ENCODE measurements around the gene SCAND1. TPM values are rescaled to one million over a fixed set of nuclear protein-coding genes. Genes with fewer than 3 reads are reported as not detected.

The SCAND1 gene
- total RNA-seq (2011; cell fraction: chromatin; rRNA removed; ENCODE audit: low replicate concordance), result 1.8 and 8.7 TPM in 2 replicates
- 21.3 and 27.3 TPM in 2 replicates for total RNA-seq (2011; cell fraction: nucleolus; rRNA removed)
- 9.3 and 10.3 TPM in 2 replicates for total RNA-seq (2011; cell fraction: nucleoplasm; rRNA removed)
- total RNA-seq (2014; rRNA removed) (94.0 and 111 TPM in 2 replicates), total RNA-seq (2014; rRNA removed; fragmentation: Illumina TruSeq; extraction: Trizol) (0.47 TPM in 1 of 2 replicates, not detected in the other), total RNA-seq (2015; rRNA removed; fragmentation: Illumina TruSeq; extraction: Trizol) (17.0 and 20.2 TPM in 2 replicates), total RNA-seq (2021) (74.2 and 80.8 TPM in 2 replicates), polyA plus RNA-seq (2011; rRNA removed) (5.8 and 7.5 TPM in 2 replicates), polyA plus RNA-seq (2014; fragmentation: Illumina TruSeq; extraction: Trizol) (1.2 and 13.9 TPM in 2 replicates), polyA plus RNA-seq (2014; fragmentation: Nextera tagmentation; extraction: Ambion mirVana) (under 1 TPM; 0.08 to 0.11 TPM), polyA plus RNA-seq (2014; rRNA removed) (46.5 and 51.2 TPM in 2 replicates), polyA minus RNA-seq (2011; rRNA and poly(A)+ RNA removed) (0.99 and 1.6 TPM in 2 replicates), Bru-seq, nascent RNA (percentile 56 among the genes with signal in this experiment), BruChase-seq, experiment 1, labeled RNA remaining after a 2-hour chase (percentile 48 among the genes with signal in this experiment), BruChase-seq, experiment 2, labeled RNA remaining after a 6-hour chase (percentile 52 among the genes with signal in this experiment)
- polyA plus RNA-seq (2011; cell fraction: cytosol; rRNA removed), result 17.0 and 80.2 TPM in 2 replicates
- 13.4 and 25.4 TPM in 2 replicates for polyA plus RNA-seq (2011; cell fraction: nucleus; rRNA removed)
- polyA plus RNA-seq (2012), result 25.0 and 56.6 TPM in 2 replicates
- 9.5 and 16.5 TPM in 2 replicates for polyA minus RNA-seq (2011; cell fraction: cytosol; rRNA and poly(A)+ RNA removed)
- 13.5 and 15.0 TPM in 2 replicates for polyA minus RNA-seq (2011; cell fraction: nucleus; rRNA and poly(A)+ RNA removed)
- long read RNA-seq, experiment 1, transcript SCAND1-201 (2 exons, 902 nt), result major isoform, 52 of 138 reads
- long read RNA-seq, experiment 1, partial matches to known transcripts, result 0 of 138 reads
- long read RNA-seq, experiment 1, other reads (novel, unspliced or antisense), result 86 of 138 reads
- long read RNA-seq, experiment 2, transcript SCAND1-201 (2 exons, 902 nt), result major isoform, 27 of 96 reads
- long read RNA-seq, experiment 2, partial matches to known transcripts, result 0 of 96 reads
- long read RNA-seq, experiment 2, other reads (novel, unspliced or antisense), result 69 of 96 reads
- long read RNA-seq, experiment 3, transcript SCAND1-201 (2 exons, 902 nt), result major isoform, 37 of 92 reads
- long read RNA-seq, experiment 3, partial matches to known transcripts, result 0 of 92 reads
- long read RNA-seq, experiment 3, other reads (novel, unspliced or antisense), result 55 of 92 reads

DNA sequence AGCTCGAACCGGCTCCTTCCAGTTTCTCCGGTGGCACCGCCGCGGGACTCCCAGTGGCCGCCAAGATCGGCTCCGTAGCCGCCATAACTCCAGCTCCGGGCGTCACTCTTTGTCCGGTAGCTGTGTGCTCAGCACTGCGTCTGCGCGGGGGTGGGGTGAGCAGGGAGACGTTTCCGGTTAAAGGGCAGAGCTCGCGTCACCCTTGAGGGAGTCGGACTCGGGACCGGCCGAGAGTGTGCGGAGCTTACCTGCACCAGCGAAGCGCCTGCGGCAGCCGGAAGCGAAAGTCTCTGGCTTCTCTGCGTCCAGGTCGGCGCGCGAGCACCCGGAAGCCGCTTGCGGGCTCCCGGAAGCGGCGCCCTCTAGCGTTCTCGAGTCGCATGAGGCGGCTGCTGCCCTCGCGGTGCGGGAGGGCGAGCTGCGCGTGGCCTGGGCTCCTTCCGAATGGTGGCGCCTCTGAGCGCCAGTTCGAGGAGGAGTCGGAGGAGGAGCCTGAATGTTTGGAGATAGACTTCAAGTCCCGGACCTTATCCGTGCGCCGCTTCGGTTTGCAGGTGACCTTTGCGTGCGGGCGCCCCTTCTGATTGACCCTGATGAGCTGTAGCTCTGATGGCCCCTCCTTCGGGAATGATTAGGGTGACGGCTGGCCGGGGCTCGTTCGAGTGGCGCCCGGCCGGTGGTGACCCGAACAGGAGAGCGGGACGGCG lies at the start of gene SCAND1:
SCAND1 (minus strand) TSS at position 303 of the 707 bp plus-strand sequence; CDS start at position 85, 218 bp downstream.
- H3K79me2 ChIP-seq (ENCODE audit: control insufficient read depth, insufficient read depth, low read length), result peaks cover 32% of the 10 kb centered on the region
- ChIA-PET CTCF (ENCODE audit: low intra/inter-chr PET ratio) (interaction anchor here (0.6 to 0.7 kb wide), 2 partner anchors 615 to 1050 kb away, joined by 3 to 4 read pairs; no protein-coding TSS in a partner anchor), POLR2A (interaction anchor here (0.5 to 3.7 kb wide), 37 partner anchors 8 to 938 kb away, joined by 3 to 55 read pairs (median 3); partner anchors contain the start of genes NFS1, PHF20, RBM39 and ROMO1)
- WGBS (ENCODE audit: insufficient coverage, low coverage, missing lambda C conversion rate), result under 1% methylated on average over 59 of the region's 76 CpGs
- H3K4me2 ChIP-seq (ENCODE audit: insufficient read depth, low read length), result peak within 1 kb of the TSS; percentile 90
- intact Hi-C loops (cut with micrococcal nuclease) (loop anchor here (1.0 to 5.0 kb wide), 2 partner anchors 52 to 412 kb away; partner anchors contain the start of gene ERGIC3), in situ Hi-C loops (cut with MboI) (no loop called here)
- no TSS peak for BruUV-seq (replicated peaks)
- peak within 1 kb of the TSS; percentile 98 to 100 for H3K9ac ChIP-seq (ENCODE audit: insufficient read depth in 1 of 2, low read depth in 2 of 2, low read length in 2 of 2)
- peaks cover 17% of the 10 kb centered on the region for H3K36me3 ChIP-seq (ENCODE audit: control insufficient read depth, insufficient read depth, low read length)
- no peaks in the 10 kb centered on the region for H3K9me3 ChIP-seq (replicated peaks; ENCODE audit: control insufficient read depth, insufficient read depth, low read depth, low read length)
- ATAC-seq (peak; percentile 93), DNase-seq (ENCODE audit: extremely low read depth in 1 of 4, low spot score in 3 of 4) (peak; percentile 93 to 98 (median 94)), FAIRE-seq (peak; percentile 81)
- peak within 1 kb of the TSS; percentile 96 for H2AFZ ChIP-seq (ENCODE audit: low read depth, low read length)
- peak within 1 kb of the TSS; percentile 95 for H3K4me3 ChIP-seq
- 0 out of 2 replicates have a peak, but pooled peaks cover 3% of the 10 kb centered on the region for H4K20me1 ChIP-seq (replicated peaks; ENCODE audit: control insufficient read depth, insufficient read depth, low read length)
- H3K27ac ChIP-seq (ENCODE audit: extremely low read depth, low read depth, low read length), result peak within 1 kb of the TSS; percentile 98
- H3K4me1 ChIP-seq (replicated peaks in 1 of 2; ENCODE audit: control insufficient read depth in 2 of 2, insufficient read depth in 2 of 2, low read length in 2 of 2), result peaks cover 9 to 16% of the 10 kb centered on the region in 2 experiments; a peak in 4 of 5 replicates
- H3K9me1 ChIP-seq (ENCODE audit: control insufficient read depth, insufficient read depth, low read length), result no peaks in the 10 kb centered on the region
- H3K27me3 ChIP-seq (ENCODE audit: control insufficient read depth in 2 of 2, insufficient read depth in 2 of 2, low read length in 2 of 2), result no peaks in the 10 kb centered on the region
- TF ChIP-seq RBM15 (IDR thresholded peaks at IDR 0.05; ENCODE audit: insufficient read depth, low read length) (no peak), KAT8 (IDR thresholded peaks at IDR 0.05; ENCODE audit: low read depth) (no peak), SNIP1 (IDR thresholded peaks at IDR 0.05; ENCODE audit: low read depth) (no peak), FOXJ2 (tag; IDR thresholded peaks at IDR 0.05) (no peak), HSF4 (CRISPR knock-in tag; IDR thresholded peaks at IDR 0.05; ENCODE audit: borderline replicate concordance) (no peak), FOXA1 (IDR thresholded peaks at IDR 0.05; ENCODE audit: borderline replicate concordance) (no peak), TAF1 (IDR thresholded peaks at IDR 0.05; ENCODE audit: control insufficient read depth, extremely low read depth, insufficient read depth, low read length, severe bottlenecking) (peak; percentile 89), RHOXF2B (CRISPR knock-in tag; conservative IDR thresholded peaks at IDR 0.05) (no peak), MAFG (tag; conservative IDR thresholded peaks at IDR 0.05) (no peak), XRCC4 (IDR thresholded peaks at IDR 0.05; ENCODE audit: extremely low read depth, insufficient read depth, insufficient read length) (no peak), ZNF551 (CRISPR knock-in tag; IDR thresholded peaks at IDR 0.05) (no peak), ZNF140 (CRISPR knock-in tag; IDR thresholded peaks at IDR 0.05) (no peak), NR3C1 (CRISPR knock-in tag; IDR thresholded peaks at IDR 0.05) (no peak), TCF3 (CRISPR knock-in tag; IDR thresholded peaks at IDR 0.05) (peak; percentile 49; the same call in 1 of the 2 replicates), ZNF778 (CRISPR knock-in tag; IDR thresholded peaks at IDR 0.05) (no peak)
- TF ChIP-seq, protein P1, sequence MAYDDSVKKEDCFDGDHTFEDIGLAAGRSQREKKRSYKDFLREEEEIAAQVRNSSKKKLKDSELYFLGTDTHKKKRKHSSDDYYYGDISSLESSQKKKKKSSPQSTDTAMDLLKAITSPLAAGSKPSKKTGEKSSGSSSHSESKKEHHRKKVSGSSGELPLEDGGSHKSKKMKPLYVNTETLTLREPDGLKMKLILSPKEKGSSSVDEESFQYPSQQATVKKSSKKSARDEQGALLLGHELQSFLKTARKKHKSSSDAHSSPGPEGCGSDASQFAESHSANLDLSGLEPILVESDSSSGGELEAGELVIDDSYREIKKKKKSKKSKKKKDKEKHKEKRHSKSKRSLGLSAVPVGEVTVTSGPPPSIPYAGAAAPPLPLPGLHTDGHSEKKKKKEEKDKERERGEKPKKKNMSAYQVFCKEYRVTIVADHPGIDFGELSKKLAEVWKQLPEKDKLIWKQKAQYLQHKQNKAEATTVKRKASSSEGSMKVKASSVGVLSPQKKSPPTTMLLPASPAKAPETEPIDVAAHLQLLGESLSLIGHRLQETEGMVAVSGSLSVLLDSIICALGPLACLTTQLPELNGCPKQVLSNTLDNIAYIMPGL (CRISPR knock-in tag; IDR thresholded peaks at IDR 0.05), result peak; percentile 80; the same call in 1 of the 2 replicates

All from K562 (cell line).